PC-9 (cell line): Measurements from ENCODE around the gene ATP10A. TPM values are rescaled to one million over a fixed set of nuclear protein-coding genes. Genes with fewer than 3 reads are reported as not detected.

ENCODE experiments used
- BruUV-seq: library from RNA; stranded (reverse); fragments of 400-500 nt; replicated peaks from 2 replicates; lab custom pipeline; 2021; lab: Mats Ljungman, UMichigan
- CTCF ChIA-PET: fragments of 300-600 bp; sonication (Branson Sonifier 250); formaldehyde crosslinking; loops from one replicate; lab custom pipeline; 2022; ENCODE audit warnings: antibody characterized with exemption; lab: Charles Lee
- POLR2A ChIA-PET: fragments of 300-600 bp; sonication (Branson Sonifier 250); formaldehyde crosslinking; loops from one replicate; lab custom pipeline; 2022; ENCODE audit warnings: antibody characterized with exemption; ENCODE audit not compliant: unreplicated experiment; lab: Charles Lee
- DNase-seq, 2 experiments: peaks; one replicate each; pipeline versions ENCODE4 v3.0.0 to v3.0.0-alpha.2; 2015 to 2022; ENCODE audit warnings: mixed read lengths in 1 of 2
- H2AFZ ChIP-seq: fragments of 200-600 bp; sonication (generic); 2 replicates; pipeline ENCODE4 v1.8.1; 2017; ENCODE audit warnings: antibody characterized with exemption
- H3F3A ChIP-seq: fragments of 200-600 bp; sonication (generic); 2 replicates; pipeline ENCODE4 v1.8.1; 2017; ENCODE audit warnings: antibody characterized with exemption, mild to moderate bottlenecking, low read depth; ENCODE audit not compliant: insufficient read depth
- H3K27ac ChIP-seq: fragments of 200-600 bp; sonication (generic); 2 replicates; pipeline ENCODE4 v1.6.1; 2016; ENCODE audit warnings: mixed run types
- H3K27me3 ChIP-seq: fragments of 200-600 bp; sonication (generic); 2 replicates; pipeline ENCODE4 v1.6.1; 2016; ENCODE audit warnings: low read depth, mixed run types; ENCODE audit not compliant: insufficient read depth
- H3K36me3 ChIP-seq: fragments of 200-600 bp; sonication (generic); 2 replicates; pipeline ENCODE4 v1.6.1; 2016; ENCODE audit warnings: low read depth, mixed run types
- H3K4me1 ChIP-seq: fragments of 200-600 bp; sonication (generic); replicated peaks from 2 replicates; pipeline ENCODE4 v1.6.1; 2016; ENCODE audit warnings: mixed run types; ENCODE audit not compliant: insufficient read depth
- H3K4me2 ChIP-seq: fragments of 200-600 bp; sonication (generic); 2 replicates; pipeline ENCODE4 v1.6.1; 2017; ENCODE audit warnings: mixed run types
- H3K4me3 ChIP-seq: fragments of 200-600 bp; sonication (generic); 2 replicates; pipeline ENCODE4 v1.6.1; 2016; ENCODE audit warnings: mixed run types
- H3K79me2 ChIP-seq: fragments of 200-600 bp; sonication (generic); 2 replicates; pipeline ENCODE4 v1.6.1; 2017; ENCODE audit warnings: low read depth, mixed run types
- H3K9me2 ChIP-seq: fragments of 200-600 bp; sonication (generic); 2 replicates; pipeline ENCODE4 v1.8.1; 2017; ENCODE audit warnings: mild to moderate bottlenecking; ENCODE audit not compliant: insufficient read depth
- H3K9me3 ChIP-seq: fragments of 200-600 bp; sonication (generic); 2 replicates; pipeline ENCODE4 v1.8.1; 2016; ENCODE audit warnings: low read depth; ENCODE audit not compliant: insufficient read depth
- H4K20me1 ChIP-seq: fragments of 200-600 bp; sonication (generic); 2 replicates; pipeline ENCODE4 v1.8.1; 2017; ENCODE audit not compliant: insufficient read depth
- EZH2 ChIP-seq: fragments of 200-600 bp; sonication (generic); IDR thresholded peaks from 2 replicates; pipeline ENCODE4 v1.8.0; 2017; ENCODE audit warnings: antibody characterized with exemption, low read depth
- intact Hi-C: fragments of 100-400 bp; cut with micrococcal nuclease; formaldehyde crosslinking; loops from one replicate; pipeline ENCODE4 v1.10.0; 2022; ENCODE audit not compliant: unreplicated experiment
- total RNA-seq: library from RNA; stranded (reverse); gene quantifications from 2 replicates; pipeline ENCODE4 v1.2.3, GENCODE V29; 2021
- TF ChIP-seq, protein P1 (sequence below): fragments of 200-600 bp; sonication (generic); conservative IDR thresholded peaks from 2 replicates; pipeline ENCODE4 v1.6.1; 2017; ENCODE audit warnings: mixed run types, antibody characterized with exemption, mild to moderate bottlenecking, moderate library complexity

Gene ATP10A
- total RNA-seq, 1 experiment from 2014 or later: not detected

DNA sequence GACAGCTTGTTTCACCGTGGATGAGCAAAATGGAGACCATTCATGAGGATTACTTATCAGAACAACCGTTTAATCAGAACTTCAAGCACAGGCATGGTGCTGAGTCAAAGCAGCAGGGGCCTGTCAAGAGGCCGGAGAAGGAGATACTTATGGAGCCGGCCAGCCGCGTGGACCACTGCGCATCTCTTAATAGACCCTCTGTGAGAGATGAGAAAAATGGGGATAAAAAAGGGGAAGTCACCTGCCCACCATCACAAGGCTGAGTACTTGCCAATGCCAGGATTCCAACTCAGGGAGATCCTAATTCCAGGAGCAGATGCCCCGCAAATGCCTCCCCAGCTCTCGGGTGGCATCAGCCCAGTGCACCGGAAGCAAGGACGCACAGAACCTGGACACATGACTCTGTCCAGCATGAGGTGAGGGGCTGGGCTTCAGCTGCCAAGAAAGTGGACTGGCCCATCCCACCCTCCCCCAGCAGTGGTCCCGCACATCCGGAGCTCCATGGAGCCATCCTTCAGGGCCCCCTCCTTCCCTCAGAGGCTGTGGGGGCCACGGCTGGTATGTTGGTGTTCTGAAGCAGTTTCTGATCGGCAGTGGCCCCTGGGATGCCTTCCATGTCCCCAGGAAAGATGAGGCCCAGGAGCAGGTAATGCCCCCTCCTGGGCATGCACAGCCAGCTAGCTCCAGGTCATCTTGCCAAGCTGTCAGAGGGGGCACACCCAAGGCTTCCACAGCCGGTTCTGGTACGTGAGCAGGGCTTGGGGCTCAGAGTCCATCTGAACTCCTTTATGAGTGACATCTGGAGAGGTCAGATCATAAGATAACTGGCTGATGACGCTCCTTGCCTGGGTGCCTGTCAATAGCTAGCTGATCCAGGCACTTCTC lies 143.8 kb downstream of the ATP10A start:
- BruUV-seq: no TSS peak
- Histone ChIP-seq H3K4me1 (no peaks in the 10 kb centered on the region), H3F3A (no peaks in the 10 kb centered on the region), H3K27ac (no peak overlapping the region), H3K79me2 (no peaks in the 10 kb centered on the region), H3K36me3 (no peaks in the 10 kb centered on the region), H3K9me2 (no peaks in the 10 kb centered on the region), H3K4me3 (no peak overlapping the region), H3K9me3 (no peaks in the 10 kb centered on the region), H4K20me1 (no peaks in the 10 kb centered on the region), H2AFZ (no peak overlapping the region), H3K4me2 (no peak overlapping the region), H3K27me3 (peaks cover 52% of the 10 kb centered on the region; the same call in 1 of the 2 replicates)
- ChIA-PET POLR2A (no interaction called here), CTCF (no interaction called here)
- DNase-seq: no peak
- intact Hi-C loops: no loop called here
- TF ChIP-seq, protein P1, sequence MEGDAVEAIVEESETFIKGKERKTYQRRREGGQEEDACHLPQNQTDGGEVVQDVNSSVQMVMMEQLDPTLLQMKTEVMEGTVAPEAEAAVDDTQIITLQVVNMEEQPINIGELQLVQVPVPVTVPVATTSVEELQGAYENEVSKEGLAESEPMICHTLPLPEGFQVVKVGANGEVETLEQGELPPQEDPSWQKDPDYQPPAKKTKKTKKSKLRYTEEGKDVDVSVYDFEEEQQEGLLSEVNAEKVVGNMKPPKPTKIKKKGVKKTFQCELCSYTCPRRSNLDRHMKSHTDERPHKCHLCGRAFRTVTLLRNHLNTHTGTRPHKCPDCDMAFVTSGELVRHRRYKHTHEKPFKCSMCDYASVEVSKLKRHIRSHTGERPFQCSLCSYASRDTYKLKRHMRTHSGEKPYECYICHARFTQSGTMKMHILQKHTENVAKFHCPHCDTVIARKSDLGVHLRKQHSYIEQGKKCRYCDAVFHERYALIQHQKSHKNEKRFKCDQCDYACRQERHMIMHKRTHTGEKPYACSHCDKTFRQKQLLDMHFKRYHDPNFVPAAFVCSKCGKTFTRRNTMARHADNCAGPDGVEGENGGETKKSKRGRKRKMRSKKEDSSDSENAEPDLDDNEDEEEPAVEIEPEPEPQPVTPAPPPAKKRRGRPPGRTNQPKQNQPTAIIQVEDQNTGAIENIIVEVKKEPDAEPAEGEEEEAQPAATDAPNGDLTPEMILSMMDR: no peak
- no peak for TF ChIP-seq EZH2

DNA sequence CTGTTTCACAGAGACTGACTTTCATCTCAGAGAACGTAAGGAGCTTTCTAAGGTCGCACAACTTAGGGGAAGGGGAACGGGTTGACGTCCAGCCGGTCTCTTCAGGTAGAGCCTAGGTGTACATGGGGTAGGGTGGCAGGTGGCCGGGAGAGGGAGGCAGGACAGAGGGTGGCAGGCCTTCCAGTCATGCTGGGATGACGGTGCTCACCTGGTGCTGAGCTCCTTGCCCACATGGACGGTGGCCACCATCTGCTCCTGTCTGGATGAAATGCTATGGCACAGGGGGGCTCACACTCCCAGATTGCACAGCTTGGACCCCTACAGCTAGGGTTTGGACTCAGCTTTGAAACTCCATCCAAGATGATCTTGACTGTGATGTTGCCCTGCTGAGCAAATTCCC lies 144.5 kb downstream of the ATP10A start:
- DNase-seq: no peak
- Histone ChIP-seq H4K20me1 (no peaks in the 10 kb centered on the region), H3K9me2 (no peaks in the 10 kb centered on the region), H3F3A (no peaks in the 10 kb centered on the region), H3K27ac (no peak overlapping the region), H3K4me1 (no peaks in the 10 kb centered on the region), H3K27me3 (peaks cover 45% of the 10 kb centered on the region; the same call in 1 of the 2 replicates), H3K4me3 (no peak overlapping the region), H2AFZ (no peak overlapping the region), H3K9me3 (no peaks in the 10 kb centered on the region), H3K36me3 (no peaks in the 10 kb centered on the region), H3K79me2 (no peaks in the 10 kb centered on the region), H3K4me2 (no peak overlapping the region)
- TF ChIP-seq EZH2: no peak
- TF ChIP-seq, protein P1: no peak
- intact Hi-C loops: no loop called here
- CTCF ChIA-PET: interaction anchor here (0.7 kb wide), 1 partner anchor 8 kb away, joined by 3 read pairs; no protein-coding TSS in a partner anchor
- POLR2A ChIA-PET: no interaction called here
- no TSS peak for BruUV-seq

DNA sequence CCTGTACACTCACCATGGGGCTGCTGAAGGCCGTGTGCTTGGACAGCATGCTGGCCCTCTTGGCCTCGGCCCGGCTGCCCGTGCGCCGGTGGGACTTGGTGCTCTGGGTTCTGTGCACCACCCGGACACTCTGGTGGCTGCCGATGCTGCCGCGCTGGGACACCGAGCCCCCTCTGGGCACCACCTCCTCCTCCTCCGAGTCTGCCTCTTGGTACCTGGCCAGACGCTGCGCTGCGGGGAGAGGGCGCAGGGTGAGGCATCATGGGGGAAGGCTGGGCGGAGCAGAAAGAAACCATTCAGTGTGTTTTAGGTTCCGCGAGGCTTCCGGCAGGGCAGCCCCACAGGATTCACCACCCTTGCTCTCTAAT lies 145.0 kb downstream of the ATP10A start:
- no peak for DNase-seq
- H3F3A ChIP-seq: no peaks in the 10 kb centered on the region
- no peaks in the 10 kb centered on the region for H4K20me1 ChIP-seq
- POLR2A ChIA-PET: no interaction called here
- no peak overlapping the region for H3K4me3 ChIP-seq
- no peak overlapping the region for H3K27ac ChIP-seq
- H3K4me2 ChIP-seq: no peak overlapping the region
- no peaks in the 10 kb centered on the region for H3K9me2 ChIP-seq
- no peaks in the 10 kb centered on the region for H3K79me2 ChIP-seq
- H3K27me3 ChIP-seq: peaks cover 44% of the 10 kb centered on the region; the same call in 1 of the 2 replicates
- intact Hi-C loops: no loop called here
- no peaks in the 10 kb centered on the region for H3K36me3 ChIP-seq
- no peak overlapping the region for H2AFZ ChIP-seq
- H3K9me3 ChIP-seq: no peaks in the 10 kb centered on the region
- H3K4me1 ChIP-seq: no peaks in the 10 kb centered on the region
- CTCF ChIA-PET: interaction anchor here (0.7 kb wide), 1 partner anchor 8 kb away, joined by 3 read pairs; no protein-coding TSS in a partner anchor
- TF ChIP-seq, protein P1: no peak
- TF ChIP-seq EZH2: no peak
- BruUV-seq: no TSS peak
